Measurements from ENCODE around the gene UGT1A3.
"Not testable (repeated sequence)": the region's sequence is repeated elsewhere in the genome, so short reads cannot be mapped to it uniquely, and the experiment has no call there.

Gene UGT1A3

GRCh38 chr2:233746475-233747282 lies 17.8 kb downstream of the UGT1A3 start:
- no peak for TF ChIP-seq CTCF (IDR thresholded peaks at IDR 0.05; ENCODE audit: control extremely low read depth, extremely low read depth, low read depth, missing control alignments)
- ChIA-PET POLR2A (no interaction called here), CTCF (interaction anchor here (1.3 kb wide), 1 partner anchor 35 kb away, joined by 3 read pairs; no protein-coding TSS in a partner anchor)
- DNase-seq (ENCODE audit: extremely low spot score) = no peak

- no peak for DNase-seq (ENCODE audit: extremely low spot score)
- ChIA-PET POLR2A (no interaction called here), CTCF (no interaction called here)
- no peak for TF ChIP-seq CTCF (IDR thresholded peaks at IDR 0.05; ENCODE audit: control extremely low read depth, extremely low read depth, low read depth, missing control alignments)
These were observed 18.4 kb downstream of the UGT1A3 start for GRCh38 chr2:233747283-233747544.

DNA sequence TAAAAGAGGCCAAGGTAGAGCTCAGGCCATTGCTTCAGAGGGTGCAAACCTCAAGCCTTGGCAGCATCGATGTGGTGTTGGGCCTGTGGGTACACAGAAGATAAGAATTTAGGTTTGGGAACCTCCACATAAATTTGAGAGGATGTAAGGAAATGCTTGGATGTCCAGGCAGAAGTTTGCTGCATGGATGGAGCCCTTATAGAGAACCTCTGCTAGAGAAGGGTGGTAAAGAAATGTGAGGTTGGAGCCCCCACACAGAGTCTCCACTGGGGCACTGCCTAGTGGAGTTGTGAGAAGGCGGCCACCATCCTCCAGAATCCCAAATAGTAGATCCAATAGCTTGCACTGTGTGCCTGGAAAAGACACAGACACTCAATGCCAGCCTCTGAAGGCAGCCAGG lies 21.8 kb downstream of the UGT1A3 start:
- POLR2A ChIA-PET; CTCF ChIA-PET; DNase-seq (ENCODE audit: extremely low spot score): not testable (repeated sequence)

DNA sequence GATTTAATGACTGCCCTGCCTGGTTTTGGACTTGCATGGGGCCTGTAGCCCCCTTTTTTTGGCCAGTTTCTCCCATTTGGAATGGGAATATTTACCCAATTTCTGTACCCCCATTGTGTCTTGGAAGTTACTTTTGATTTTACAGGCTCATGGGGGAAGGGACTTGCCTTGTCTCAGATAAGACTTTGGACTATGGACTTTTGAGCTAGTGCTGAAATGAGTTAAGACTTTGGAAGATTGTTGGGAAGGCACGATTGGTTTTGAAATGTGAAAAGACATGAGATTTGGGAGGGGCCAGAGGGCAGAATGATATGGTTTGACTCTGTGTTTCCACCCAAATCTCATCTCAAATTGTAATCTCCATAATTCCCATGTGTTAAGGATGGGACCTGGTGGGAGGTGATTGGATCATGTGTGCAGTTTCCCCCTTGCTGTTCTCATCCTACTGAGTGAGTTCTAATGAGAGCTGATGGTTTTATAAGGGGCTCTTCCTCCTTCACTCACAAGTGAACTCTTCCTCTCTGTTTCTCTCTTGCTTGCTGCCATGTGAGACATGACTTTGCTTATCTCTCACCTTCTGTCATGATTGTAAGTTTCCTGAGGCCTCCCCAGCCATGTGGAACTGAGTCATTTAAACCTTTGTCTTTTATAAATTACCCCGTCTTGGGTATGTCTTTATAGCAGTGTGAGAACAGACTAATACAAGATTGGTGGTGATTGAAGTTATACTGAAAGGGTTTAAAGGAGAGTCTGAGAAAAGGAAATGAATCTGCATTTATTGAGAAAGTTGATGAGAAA lies 22.6 kb downstream of the UGT1A3 start:
- CTCF ChIA-PET; POLR2A ChIA-PET; DNase-seq (ENCODE audit: extremely low spot score): not testable (repeated sequence)

DNA sequence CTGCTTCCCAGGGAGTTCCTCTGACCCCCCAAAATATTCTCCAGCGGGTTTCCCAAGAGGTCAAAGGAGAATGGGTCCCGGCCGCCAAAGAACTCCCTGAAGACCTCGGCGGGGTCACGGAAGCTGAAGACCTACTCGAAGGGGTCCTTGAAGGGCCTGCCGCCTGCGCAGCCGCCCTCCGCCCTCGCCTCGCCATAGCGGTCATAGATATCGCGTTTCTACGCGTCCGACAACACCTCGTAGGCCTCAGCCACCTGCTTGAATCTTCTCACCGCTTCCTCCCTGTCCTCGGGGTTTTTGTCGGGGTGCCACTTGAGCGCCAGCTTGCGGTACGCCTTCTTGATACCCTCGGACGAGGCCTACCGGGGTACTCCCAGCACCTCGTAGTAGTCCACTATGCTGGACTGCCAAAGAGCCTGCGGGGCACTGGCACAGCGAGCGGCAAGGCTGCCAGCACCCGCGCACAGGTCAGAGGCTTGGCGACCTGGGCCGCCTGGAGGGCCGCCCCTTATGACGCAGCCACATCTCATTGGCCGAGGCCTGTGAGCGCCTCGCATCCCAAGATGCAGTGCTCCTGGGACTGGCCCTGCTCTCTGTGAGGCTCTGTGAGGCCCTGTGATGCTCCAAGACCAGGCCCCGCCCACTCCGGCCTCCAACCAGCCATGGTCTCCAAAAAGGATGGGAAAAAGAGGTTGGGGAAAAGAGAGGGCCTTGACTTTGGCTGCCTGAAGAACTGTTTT lies 26.2 kb downstream of the UGT1A3 start:
- POLR2A ChIA-PET = no interaction called here
- CTCF ChIA-PET = no interaction called here
- no peak for DNase-seq (ENCODE audit: extremely low spot score)
- no peak for TF ChIP-seq CTCF (IDR thresholded peaks at IDR 0.05; ENCODE audit: control extremely low read depth, extremely low read depth, low read depth, missing control alignments)

DNA sequence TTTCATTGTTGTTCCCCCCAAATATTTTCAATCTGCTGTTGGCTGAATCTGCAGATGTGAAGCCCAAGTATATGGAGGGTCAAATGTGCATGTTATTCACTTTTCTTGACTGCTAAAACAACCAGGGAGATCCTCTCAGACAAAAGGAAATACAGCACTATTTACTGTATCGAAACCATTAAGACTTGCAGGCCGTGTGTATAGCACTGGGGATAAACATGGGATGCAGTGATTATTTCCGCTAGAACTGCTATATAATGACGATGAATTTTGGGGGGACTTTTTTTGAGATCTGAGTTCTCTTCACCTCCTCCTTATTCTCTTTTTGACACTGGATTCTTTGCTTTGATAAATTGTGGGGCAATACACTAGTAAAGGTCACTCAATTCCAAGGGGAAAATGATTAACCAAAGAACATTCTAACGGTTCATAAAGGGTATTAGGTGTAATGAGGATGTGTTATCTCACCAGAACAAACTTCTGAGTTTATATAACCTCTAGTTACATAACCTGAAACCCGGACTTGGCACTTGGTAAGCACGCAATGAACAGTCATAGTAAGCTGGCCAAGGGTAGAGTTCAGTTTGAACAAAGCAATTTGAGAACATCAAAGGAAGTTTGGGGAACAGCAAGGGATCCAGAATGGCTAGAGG lies 27.7 kb downstream of the UGT1A3 start:
- CTCF ChIA-PET = no interaction called here
- POLR2A ChIA-PET = no interaction called here
- no peak for DNase-seq (ENCODE audit: extremely low spot score)
- TF ChIP-seq CTCF (IDR thresholded peaks at IDR 0.05; ENCODE audit: control extremely low read depth, extremely low read depth, low read depth, missing control alignments) = no peak

DNA sequence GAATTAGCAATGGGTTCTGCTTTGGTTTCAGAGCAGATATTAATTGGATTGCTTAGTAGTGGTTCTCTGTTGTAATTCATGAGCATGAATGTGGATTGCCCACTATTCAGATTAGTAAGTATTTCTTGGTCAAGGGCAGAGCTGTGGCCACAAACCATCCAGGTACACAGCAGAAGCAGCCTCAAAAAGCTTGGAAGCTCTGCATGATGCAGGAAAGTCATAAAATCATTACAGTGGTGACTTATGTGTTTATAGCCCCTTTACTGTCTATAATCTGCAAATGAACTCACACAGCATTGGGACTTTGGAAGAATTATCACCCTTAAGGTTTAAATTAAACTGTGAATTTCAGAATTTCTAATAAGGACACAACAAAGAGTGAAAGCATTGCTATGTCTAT lies 29.3 kb downstream of the UGT1A3 start:
- POLR2A ChIA-PET = no interaction called here
- CTCF ChIA-PET = no interaction called here
- TF ChIP-seq CTCF (IDR thresholded peaks at IDR 0.05; ENCODE audit: control extremely low read depth, extremely low read depth, low read depth, missing control alignments) = no peak
- no peak for DNase-seq (ENCODE audit: extremely low spot score)
